Activated CD8-positive, alpha-beta memory T cell treated with anti-CD3 and anti-CD28 coated beads for 48 hours (primary cell): ENCODE results near the gene ETS2.

Experiments used
- DNase-seq, 3 experiments: peaks; one replicate each; pipeline ENCODE4 v3.0.0-alpha.2; 2020; ENCODE audit warnings: low read depth in 2 of 3, low spot score in 2 of 3

Gene ETS2

DNA sequence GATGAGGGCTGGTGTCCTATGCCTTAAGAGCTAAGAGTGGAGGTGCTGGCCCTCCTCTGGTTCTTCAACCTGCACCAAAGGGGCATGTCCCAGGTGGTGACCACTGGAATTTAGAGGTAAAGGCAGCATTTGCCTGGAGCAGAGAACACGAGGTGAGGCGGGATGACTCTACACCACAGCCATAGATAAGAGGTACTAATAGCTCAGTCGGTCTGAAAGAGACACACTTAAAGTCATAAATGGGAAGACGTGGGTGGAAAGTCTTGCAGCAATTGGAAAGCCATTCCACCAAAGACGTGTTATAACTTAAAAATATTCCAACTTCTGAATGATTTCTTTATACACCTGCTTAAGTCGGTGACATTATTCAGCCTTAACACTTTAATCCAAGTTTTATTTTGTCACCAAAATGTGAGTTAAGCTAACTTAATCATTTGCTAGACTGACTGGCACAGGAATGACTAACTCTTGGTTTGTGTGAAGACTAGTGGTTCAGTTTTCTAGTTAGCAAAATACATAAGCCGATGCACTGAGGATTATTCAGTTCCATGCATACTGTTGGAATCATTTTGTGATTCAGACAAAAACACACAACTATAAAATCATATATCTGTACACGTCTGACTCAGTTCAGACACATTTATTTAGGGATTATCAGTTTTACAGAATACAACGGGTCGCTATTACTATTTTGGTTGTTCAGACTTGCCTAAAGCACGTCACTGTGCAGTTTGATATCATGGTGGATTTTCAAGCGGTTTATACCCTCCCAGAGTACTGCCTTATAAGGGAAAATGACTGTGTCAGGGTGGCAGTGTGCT lies 4.6 kb upstream of the ETS2 start:
- no peak for DNase-seq

DNA sequence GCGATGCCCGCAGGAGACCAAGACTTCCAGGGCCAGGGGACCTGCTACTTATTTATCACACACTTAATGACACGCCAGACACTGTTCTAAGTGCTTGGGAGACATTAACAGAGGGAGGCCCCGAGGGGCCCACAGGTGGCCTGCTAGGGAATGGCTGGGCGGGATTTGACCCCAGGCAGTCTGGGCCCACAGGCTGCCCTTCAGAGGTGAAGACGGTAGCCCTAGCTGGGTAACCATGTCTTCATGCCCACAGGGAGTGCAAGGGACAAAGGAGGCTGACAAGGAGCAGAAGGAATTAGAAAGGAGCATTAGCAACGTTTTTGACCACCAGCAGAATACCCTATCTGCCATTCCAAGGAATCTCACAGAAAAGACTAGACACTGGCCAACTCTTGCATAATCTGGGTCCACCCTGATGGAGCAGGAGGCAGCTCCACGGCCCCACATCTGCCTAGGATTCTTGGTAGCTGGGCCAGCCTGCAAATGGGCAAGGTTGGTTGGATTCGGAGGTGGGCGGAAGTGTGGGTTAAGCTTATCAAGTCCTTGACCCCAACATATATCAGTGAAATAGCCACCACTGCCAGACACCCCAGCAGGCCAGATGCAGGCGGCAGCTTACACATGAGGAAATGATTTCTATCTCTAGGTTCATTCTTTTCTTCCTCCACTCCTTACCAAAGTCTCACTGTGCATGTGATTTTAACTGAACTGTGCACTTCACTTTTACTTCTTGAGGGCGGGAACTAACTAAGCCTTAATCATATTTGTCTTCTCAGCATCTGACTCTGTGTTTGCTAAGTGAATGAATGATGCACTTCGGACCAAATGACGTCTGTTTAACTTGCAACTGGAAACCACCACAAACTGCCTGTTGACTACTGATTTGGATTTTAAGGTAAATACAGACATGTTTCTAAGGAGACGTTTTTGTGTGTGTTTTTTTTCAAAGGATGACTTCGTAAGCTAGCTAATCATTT lies 3.4 kb upstream of the ETS2 start:
- no peak for DNase-seq

DNA sequence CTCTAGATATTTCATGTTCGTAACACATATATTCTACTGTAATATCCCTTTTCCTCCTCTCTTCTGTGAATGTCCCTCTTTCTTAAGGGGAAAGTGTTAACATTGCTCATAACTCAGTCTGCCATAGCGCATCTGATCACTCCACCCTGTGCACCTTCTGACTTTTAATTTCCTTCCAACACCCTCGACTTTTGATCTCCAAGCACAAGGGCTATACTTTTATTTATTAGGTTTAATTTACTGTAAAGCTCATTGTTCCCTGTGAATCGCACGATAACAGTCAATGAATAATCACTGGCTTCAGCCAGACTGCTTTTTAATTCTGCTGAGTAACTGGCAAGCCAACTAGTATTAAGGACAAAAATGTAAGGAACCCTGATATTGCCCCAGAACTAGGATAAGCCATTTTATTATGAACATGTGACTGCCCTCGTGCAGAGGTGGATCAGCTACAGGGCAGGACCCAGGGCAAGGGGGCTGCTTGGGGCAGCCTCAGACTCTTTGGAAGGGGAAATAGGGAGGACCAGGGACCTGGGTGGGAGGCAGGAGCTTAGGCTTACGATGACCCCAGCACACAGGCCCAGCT lies 2.6 kb upstream of the ETS2 start:
- no peak for DNase-seq

DNA sequence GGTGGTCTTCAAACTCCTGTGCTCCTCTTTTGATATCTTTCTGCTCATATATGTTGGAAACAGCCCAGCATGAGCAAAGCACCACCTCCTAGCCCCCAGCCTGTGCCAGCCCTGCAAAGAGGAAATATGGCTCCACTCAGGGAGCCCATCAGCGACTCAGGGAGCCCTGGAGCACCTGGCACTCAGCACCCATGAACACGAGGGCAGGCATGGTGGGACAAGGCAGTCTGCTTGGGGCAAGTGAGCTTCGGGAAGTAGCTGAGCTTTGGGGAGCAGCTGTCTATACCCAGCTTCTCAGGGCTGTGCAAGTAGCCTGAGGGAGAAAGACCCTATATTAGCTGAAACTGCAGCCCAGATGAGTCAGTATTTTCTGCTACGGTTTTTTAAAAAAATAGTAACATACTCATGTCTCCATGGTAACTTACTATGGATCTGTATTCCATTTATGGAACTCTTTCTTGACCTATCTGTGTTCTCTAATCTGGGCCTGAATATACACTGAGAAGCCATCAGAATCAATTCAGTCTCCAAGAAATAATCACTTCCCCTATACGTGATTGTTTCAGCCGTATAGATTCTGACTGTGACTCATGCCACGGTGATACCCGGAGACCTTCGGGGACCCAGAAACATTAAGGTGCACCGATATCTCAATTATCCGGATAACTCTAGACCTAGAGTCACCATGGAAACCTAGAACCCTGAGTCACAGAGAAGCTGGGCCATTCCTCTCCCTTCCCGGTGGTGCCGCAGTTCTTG lies 1.5 kb upstream of the ETS2 start:
- no peak for DNase-seq

DNA sequence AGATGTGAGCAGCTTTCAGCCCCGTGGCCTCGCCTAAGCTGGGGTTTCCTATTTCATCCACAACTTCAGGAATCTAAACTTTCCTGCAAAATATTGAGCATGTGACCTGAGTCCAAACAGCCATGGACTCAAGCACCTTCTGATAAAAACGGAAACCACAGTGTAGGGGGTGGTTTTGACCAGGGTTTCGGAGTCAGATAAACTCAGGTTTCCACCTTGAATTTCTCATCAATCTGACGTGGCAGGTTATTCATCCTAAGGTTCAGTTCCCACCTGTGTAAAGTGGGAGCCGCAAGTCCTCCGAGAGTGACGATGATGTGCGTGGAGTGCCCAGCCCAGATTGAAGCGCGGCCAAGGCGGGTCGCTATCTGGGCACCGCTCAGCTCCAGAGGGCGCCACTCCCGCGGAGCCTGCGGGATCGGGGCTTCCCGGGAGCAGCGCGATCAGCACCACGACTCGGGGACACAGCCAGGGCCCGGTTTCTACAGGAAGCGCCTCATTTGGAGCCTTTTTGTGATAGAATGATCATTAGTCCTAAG lies 871 bp upstream of the ETS2 start:
- DNase-seq: peak in 2 of 3 experiments; percentile 15 to 25

DNA sequence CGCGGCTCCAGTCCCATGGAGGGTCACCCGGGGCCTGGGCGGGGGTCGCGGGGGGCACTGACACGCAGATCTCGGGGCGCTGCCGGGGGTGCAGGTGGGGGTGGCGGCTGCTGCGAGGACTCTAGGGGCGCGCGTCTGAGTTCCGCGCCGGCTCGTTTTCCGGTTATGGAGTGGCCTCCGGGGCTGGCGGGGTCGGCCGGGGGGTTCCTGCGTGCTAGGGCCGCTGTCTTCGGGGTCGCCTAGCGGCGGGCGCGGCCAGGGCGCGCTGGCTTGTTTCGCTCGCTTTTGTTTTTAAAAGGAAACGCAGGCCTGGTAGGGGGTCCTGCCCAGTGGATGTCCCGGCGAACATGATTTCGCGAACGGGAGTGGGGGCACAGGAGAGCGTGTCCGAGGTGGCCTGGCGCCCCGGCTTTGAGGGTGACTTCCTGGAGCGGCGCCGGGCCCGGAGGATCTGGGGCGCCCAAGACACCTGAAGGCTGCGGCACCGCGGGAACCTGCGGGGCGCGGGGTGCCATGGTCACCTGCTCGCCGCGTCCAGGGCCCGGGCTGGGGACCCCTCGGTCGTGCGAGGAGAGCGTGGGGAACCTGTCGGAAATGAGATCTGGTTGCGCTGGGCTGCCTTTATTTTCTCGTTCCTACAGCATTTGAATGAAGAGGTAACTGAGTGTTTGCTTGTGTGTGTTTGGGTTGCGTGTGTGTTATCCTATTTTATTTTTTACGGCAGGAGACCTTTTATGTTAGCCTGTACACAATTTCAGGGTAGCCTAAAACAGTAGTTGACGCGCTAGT lies 618 bp downstream of the ETS2 start:
- peak in 1 of 3 experiments; percentile 21 for DNase-seq

DNA sequence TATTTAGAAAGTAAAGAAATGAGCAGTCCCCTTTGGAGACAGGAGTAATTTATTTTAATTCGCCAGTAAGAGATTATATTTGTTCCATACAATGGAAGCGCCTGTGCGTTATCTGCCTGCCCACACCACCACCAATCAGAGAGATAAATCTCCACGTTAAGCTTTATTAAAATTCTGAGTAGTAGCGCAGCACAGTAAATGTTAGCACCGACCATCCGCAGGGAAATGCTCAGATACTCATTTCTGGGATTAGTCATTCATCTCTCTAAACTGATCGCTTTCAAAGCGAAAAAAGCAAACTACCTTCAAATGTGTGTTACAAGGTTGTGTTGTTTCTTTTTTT lies 1.2 kb downstream of the ETS2 start:
- DNase-seq: no peak

DNA sequence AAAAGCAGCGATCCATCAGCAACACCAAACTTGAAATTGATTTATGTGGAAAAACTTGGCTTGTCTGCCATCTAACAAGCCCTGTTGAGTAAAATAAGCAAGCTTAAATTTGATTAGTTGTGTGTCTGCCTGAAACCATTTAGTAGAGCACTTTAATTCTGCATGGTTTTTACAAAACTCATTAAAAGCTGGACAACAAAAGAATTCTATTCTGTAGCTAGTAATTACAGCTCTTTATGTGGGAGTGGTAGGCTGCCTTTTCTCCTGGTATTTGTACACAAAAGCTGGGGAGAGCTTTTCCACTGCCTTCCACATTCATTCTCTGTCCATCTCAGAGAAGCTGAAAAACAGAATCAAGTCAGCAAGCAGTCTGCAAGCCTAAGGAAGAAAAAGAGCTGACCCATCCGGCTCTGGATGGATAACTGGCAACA lies 1.7 kb downstream of the ETS2 start:
- DNase-seq: no peak

DNA sequence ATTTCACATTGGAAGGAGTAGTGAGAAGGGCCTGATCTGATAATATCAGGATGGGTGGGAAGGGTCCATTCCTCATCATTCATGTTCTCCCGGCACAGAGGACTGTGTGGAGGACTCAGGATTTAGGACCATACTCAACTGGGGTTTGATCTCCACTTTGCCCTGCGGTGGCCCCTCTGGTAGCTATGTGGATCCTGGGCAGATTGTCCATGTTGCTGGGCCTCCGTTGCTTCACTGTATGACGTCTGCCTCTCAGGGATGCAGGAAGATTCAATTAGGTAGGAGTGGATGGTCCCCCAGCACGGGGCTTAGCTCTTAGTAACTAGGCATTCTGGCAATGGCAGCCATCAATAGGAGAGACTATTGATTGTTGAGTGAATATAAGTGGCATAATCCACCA lies 2.3 kb downstream of the ETS2 start:
- no peak for DNase-seq

DNA sequence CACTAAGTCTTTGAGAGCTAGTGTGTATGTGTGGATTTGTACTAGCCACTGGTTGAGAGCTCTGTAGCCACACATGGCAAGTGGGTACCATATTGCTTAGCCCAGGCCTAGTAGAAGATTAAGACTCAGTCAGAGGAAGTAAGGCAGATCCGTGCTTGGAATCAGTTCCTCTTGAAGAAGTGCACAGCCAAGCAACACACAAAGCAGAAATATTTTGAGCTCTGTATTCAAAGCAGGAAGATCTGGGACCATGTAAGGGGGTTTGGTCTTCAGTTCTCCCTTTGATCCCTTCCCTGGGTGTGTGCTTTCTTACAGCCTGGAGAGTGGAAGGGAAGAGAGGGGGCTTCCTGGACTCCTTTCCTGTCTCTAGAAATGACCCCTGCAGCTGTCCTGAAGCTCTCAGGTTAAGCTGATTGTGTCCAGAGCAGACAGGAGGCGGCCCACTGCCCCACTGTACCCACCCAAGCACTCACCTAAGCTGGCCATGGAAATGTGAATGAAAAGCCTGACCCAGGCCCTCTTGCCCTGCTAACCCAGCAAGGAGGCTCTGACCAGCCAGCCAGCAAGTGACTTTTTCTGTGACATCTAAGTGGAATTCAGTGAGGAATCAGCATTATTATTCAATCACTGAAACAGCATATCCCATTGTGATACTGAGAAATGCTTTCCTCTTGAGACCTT lies 3.6 kb downstream of the ETS2 start:
- DNase-seq: no peak

DNA sequence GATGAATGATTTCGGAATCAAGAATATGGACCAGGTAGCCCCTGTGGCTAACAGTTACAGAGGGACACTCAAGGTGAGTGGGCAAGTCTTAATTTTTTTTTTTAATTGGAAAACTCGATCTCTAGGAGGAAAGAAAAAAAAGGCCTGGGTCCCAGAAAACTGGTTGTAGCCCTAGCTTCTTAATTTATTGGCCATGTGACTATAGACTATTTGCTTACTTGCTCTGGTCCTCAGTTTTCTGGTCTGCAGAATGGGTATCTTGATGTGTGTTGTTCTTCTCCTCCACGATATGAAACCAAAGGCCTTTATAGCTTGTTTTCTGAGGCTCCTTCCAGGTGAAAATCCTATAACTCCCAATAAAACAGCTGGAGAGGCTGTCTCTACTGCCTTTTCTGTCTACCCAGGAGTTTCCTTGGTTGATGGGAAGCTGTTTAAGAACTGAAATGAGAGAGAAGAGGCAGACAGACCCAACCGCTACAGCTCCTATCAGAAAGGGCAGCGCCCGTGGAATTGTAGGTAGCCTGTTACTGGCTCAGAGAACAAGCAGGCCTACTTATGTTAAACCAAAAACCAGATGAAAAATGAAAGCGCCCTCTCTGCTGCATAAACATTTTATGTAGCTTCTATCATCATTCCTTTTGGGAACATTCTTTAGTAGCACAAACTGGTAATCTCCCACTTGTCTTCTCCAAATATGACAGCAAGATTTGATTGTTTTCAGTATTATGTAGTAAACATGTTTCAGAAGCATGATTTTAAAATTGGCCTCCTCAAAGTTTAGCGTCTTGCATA lies 4.5 kb downstream of the ETS2 start:
- DNase-seq: no peak

DNA sequence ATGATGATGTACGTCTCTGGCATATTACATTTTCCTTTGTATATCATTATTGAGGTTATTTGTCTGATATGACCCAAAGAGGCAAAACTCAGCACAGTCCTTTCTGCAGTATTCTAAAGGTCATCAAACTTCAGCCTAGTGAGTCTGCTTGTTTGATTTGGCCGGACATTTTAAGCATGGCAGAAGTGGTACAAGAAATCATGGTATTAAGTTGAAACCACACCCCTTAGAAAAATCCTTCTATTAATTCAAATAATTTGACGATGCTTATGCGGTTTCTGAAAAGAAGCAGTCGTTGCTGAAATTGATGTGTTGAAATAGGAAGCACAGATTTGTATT lies 5.1 kb downstream of the ETS2 start:
- no peak for DNase-seq

DNA sequence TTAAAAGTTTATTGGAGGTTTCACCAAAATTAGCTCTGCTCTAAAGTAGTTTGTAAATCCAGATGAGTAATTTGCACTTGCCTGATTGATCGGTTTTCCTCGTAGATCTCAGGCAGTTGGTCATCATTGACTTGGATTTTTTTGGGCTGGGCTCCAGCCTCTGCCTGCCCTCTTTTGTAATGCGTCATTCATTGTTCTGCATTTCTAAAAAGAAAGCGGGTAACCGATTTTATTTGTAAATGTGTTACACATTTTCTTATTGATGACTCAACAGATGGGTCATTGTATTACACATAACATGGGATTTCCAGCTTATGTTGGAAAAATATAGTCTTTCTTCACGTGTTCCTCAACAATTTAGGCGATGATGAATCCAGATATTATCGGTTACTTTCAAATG lies 5.5 kb downstream of the ETS2 start:
- DNase-seq: no peak

DNA sequence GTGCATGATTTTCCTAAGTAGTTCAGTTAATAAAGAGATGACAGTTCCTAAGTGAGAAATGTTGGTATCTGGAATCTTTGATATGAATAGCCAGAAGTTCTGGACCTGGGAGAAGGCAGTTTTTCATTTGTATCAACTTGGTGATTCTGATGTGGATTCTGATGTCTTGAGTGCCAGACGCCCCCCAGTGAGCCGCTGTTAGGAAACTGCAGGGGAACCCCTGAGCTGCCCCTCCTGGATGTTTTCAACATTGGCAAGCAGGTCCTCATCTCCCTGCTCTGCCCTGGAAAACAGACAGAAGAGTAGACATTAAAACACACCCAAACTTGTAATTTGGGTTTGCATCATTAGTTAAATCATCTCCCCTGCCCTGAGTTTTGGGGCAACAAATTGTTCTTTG lies 7.4 kb downstream of the ETS2 start:
- no peak for DNase-seq

DNA sequence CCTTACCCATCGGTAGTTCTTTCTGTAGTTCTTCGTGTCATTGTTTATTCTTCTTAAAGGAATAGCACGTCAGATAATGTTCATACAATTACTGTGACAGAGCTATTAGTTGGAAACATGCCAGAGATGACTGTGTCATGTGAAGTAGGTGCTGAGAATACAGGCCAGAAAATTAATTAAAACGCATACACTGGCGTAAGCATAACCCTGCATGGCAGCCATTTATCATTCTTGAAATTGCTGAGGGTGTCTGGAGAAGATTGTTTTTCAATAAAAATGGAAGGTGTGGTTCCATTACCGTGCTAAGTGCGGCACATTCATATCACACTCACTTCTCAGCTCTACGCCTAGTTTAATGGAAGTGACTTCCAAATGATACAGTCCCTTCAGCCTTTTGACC lies 7.8 kb downstream of the ETS2 start:
- no peak for DNase-seq

DNA sequence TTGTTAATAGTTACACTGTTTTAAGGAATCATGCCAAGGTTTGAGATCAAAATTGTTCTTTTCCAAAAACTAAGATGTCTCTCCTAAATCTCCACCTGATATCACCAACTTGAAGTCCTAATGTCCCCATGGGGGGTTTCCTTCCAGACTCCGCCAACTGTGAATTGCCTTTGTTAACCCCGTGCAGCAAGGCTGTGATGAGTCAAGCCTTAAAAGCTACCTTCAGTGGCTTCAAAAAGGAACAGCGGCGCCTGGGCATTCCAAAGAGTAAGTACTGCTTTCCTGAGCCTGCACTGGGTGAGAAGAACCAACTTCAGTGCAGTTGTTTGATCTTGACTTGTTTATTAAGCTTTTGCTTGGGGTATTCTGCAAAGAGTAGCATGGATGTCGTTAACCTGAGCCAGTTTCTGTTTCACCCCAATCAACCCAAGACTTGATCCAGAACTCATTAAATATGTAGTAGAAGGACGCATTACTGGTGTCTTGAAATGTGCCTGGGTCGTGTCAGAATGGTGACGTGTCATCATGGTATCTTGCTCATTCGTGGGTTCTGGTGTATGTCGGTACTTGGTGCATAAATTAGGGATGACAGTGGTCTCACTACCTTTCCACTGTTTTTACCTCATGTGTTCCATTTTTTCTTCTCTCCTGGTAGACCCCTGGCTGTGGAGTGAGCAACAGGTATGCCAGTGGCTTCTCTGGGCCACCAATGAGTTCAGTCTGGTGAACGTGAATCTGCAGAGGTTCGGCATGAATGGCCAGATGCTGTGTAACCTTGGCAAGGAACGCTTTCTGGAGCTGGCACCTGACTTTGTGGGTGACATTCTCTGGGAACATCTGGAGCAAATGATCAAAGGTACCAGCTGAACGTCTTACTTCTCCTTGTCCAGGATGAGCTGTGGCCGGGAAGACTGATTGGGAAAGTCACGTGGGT lies 8.7 kb downstream of the ETS2 start:
- no peak for DNase-seq

DNA sequence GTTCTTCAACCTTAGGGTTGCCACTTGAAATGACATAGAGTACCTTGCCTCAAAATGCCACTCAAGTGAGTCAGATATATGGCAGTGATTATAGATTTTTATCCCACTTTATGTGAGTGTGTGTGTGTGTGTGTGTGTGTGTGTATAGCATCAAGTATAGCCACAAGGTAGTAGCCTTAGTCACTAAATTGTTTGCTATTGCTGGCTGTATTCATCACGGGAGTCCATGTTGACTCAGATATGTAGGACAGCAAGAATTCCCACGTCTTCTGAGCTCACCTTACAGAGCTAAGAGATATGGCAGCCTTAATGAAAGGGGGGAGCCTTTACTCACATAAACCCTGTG lies 9.3 kb downstream of the ETS2 start:
- no peak for DNase-seq
